ENCODE results near the gene MMRN2.
"Not testable (repeated sequence)": the region's sequence is repeated elsewhere in the genome, so short reads cannot be mapped to it uniquely, and the experiment has no call there.

The MMRN2 gene

GRCh38 chr10:86954681-86955500 is 2.5 kb downstream of the MMRN2 start:
- DNase-seq: no peak

- DNase-seq: no peak
Observed at GRCh38 chr10:86953747-86954680, 3.4 kb downstream of the MMRN2 start.

GRCh38 chr10:86952697-86953096 is 4.7 kb downstream of the MMRN2 start:
- DNase-seq: not testable (repeated sequence)

- DNase-seq: no peak
Observed at GRCh38 chr10:86952106-86952505, 5.3 kb downstream of the MMRN2 start.

- DNase-seq: no peak
Observed at GRCh38 chr10:86951184-86951761, 6.1 kb downstream of the MMRN2 start.

- DNase-seq: no peak
Observed at GRCh38 chr10:86950349-86950748, 7.1 kb downstream of the MMRN2 start.

GRCh38 chr10:86947806-86948205 is 9.6 kb downstream of the MMRN2 start:
- DNase-seq: not testable (repeated sequence)

- no peak for DNase-seq
Observed at GRCh38 chr10:86946213-86947155, 10.9 kb downstream of the MMRN2 start.

GRCh38 chr10:86945361-86946212 is 11.8 kb downstream of the MMRN2 start:
- DNase-seq: no peak

- no peak for DNase-seq
Observed at GRCh38 chr10:86944907-86945306, 12.5 kb downstream of the MMRN2 start.

GRCh38 chr10:86944471-86944870 is 12.9 kb downstream of the MMRN2 start:
- peak in 1 of 2 experiments; percentile 1 for DNase-seq

GRCh38 chr10:86944031-86944419 is 13.4 kb downstream of the MMRN2 start:
- DNase-seq: no peak

- no peak for DNase-seq
Observed at GRCh38 chr10:86943316-86944030, 13.9 kb downstream of the MMRN2 start.

GRCh38 chr10:86942441-86943315 is 14.7 kb downstream of the MMRN2 start:
- no peak for DNase-seq

GRCh38 chr10:86941991-86942421 is 15.4 kb downstream of the MMRN2 start:
- DNase-seq: no peak

GRCh38 chr10:86941426-86941825 is 16.0 kb downstream of the MMRN2 start:
- no peak for DNase-seq

- DNase-seq: no peak
Observed at GRCh38 chr10:86940677-86941076, 16.7 kb downstream of the MMRN2 start.

- DNase-seq: not testable (repeated sequence)
Observed at GRCh38 chr10:86940076-86940475, 17.3 kb downstream of the MMRN2 start.

GRCh38 chr10:86938260-86938659 is 19.2 kb downstream of the MMRN2 start:
- DNase-seq: no peak

Data from activated CD4-positive, alpha-beta T cell treated with anti-CD3 and anti-CD28 coated beads, Interleukin-2, amount 50 U/mL, for 48 hours (primary cell).